ENCODE data around the gene FBN1. TPM values are rescaled to one million over a fixed set of nuclear protein-coding genes. Genes with fewer than 3 reads are reported as not detected.
A peak's percentile ranks its signal among the peaks of the same experiment; 100 is the strongest.

The FBN1 gene
- total and polyA plus RNA-seq, 7 donors = 7.7 to 40.6 (median 16.4) TPM

- H3K4me1 ChIP-seq = peaks cover 3% of the 10 kb centered on the region
These were observed 1.1 kb downstream of the FBN1 start for GRCh38 chr15:48644467-48644826.

GRCh38 chr15:48643776-48644466, 1.6 kb downstream of the FBN1 start:
- peaks cover 0 to 43% (median 10%) of the 10 kb centered on the region in 3 donors for H3K27me3 ChIP-seq (ENCODE audit: insufficient read depth in 3 of 3, low read length in 2 of 3)
- H3K27ac ChIP-seq = peak overlapping the region; percentile 65
- H3K36me3 ChIP-seq (ENCODE audit: insufficient read depth in 1 of 2, low read depth in 1 of 2) = no peaks in the 10 kb centered on the region
- ATAC-seq = no peak
- peak overlapping the region; percentile 67 for H3K4me3 ChIP-seq
- TF ChIP-seq CTCF (IDR thresholded peaks at IDR 0.05) = no peak
- 20 to 29% (median 22%) methylated on average over 12 of the region's 12 CpGs for WGBS, 3 donors
- DNase-seq = no peak
- intact Hi-C loops (cut with DNase I) = loop anchor here in 1 of 2 donors (5.0 to 10.0 kb wide), 2 partner anchors 127 to 289 kb away; no protein-coding TSS in a partner anchor
- no peaks in the 10 kb centered on the region for H3K9me3 ChIP-seq
- peaks cover 3% of the 10 kb centered on the region for H3K4me1 ChIP-seq

More at GRCh38 chr15:48644467-48644826, 1.1 kb downstream of the FBN1 start:
- 1% methylated on average over 25 to 26 of the region's 26 CpGs for WGBS, 3 donors
- Histone ChIP-seq H3K36me3 (ENCODE audit: insufficient read depth in 1 of 2, low read depth in 1 of 2) (no peaks in the 10 kb centered on the region), H3K27ac (peak overlapping the region; percentile 65), H3K27me3 (ENCODE audit: insufficient read depth in 3 of 3, low read length in 2 of 3) (peaks cover 0 to 43% (median 10%) of the 10 kb centered on the region in 3 donors), H3K9me3 (no peaks in the 10 kb centered on the region), H3K4me3 (peak overlapping the region; percentile 67)
- no peak for TF ChIP-seq CTCF (IDR thresholded peaks at IDR 0.05)
- DNase-seq = peak; percentile 55 to 78
- peak in 2 of 4 donors; percentile 3 to 29 for ATAC-seq
- intact Hi-C loops (cut with DNase I) = loop anchor here in 1 of 2 donors (5.0 to 10.0 kb wide), 2 partner anchors 127 to 290 kb away; no protein-coding TSS in a partner anchor

- intact Hi-C loops (cut with DNase I) = loop anchor here in 1 of 2 donors (5.0 to 10.0 kb wide), 2 partner anchors 126 to 288 kb away; no protein-coding TSS in a partner anchor
- Histone ChIP-seq H3K27ac (no peak overlapping the region), H3K27me3 (ENCODE audit: insufficient read depth in 3 of 3, low read length in 2 of 3) (peaks cover 0 to 43% (median 10%) of the 10 kb centered on the region in 3 donors), H3K9me3 (no peaks in the 10 kb centered on the region), H3K36me3 (ENCODE audit: insufficient read depth in 1 of 2, low read depth in 1 of 2) (no peaks in the 10 kb centered on the region), H3K4me1 (peaks cover 3% of the 10 kb centered on the region), H3K4me3 (peak overlapping the region; percentile 67)
- no peak for TF ChIP-seq CTCF (IDR thresholded peaks at IDR 0.05)
- WGBS, 3 donors = 34 to 41% (median 41%) methylated on average over 3 of the region's 3 CpGs
- ATAC-seq (no peak), DNase-seq (no peak)
These were observed 2.3 kb downstream of the FBN1 start for GRCh38 chr15:48643206-48643605.

- ATAC-seq = no peak
- intact Hi-C loops (cut with DNase I) = loop anchor here in 1 of 2 donors (5.0 to 10.0 kb wide), 2 partner anchors 125 to 288 kb away; no protein-coding TSS in a partner anchor
- peak overlapping the region; percentile 67 for H3K4me3 ChIP-seq
- no peak for TF ChIP-seq CTCF (IDR thresholded peaks at IDR 0.05)
- H3K27me3 ChIP-seq (ENCODE audit: insufficient read depth in 3 of 3, low read length in 2 of 3) = peaks cover 0 to 43% (median 10%) of the 10 kb centered on the region in 3 donors
- no peak for DNase-seq
- H3K4me1 ChIP-seq = peaks cover 3% of the 10 kb centered on the region
- WGBS, 3 donors = 55 to 65% (median 61%) methylated on average over 1 of the region's 1 CpG
- no peak overlapping the region for H3K27ac ChIP-seq
- no peaks in the 10 kb centered on the region for H3K9me3 ChIP-seq
- H3K36me3 ChIP-seq (ENCODE audit: insufficient read depth in 1 of 2, low read depth in 1 of 2) = no peaks in the 10 kb centered on the region
These were observed 2.7 kb downstream of the FBN1 start for GRCh38 chr15:48642795-48643194.
